DND-41 (cell line): ENCODE results near the gene SLC35G3.

Experiments used
- ATAC-seq: fragments of 200-7000 bp; cut with Tn5 transposase; 3 replicates; pipeline ENCODE4 v1.9.1; 2021; ENCODE audit warnings: low read depth; ENCODE audit not compliant: insufficient read depth
- DNase-seq: peaks from one replicate; pipeline ENCODE4 v3.0.0-alpha.2; 2020
- H2AFZ ChIP-seq: 2 replicates; pipeline ENCODE4 v1.6.0; 2012; ENCODE audit warnings: low read depth, low read length
- H3K27ac ChIP-seq: 2 replicates; pipeline ENCODE4 v1.5.1; 2012; ENCODE audit warnings: low read length, inconsistent platforms
- H3K27me3 ChIP-seq: fragments of 200-600 bp; sonication (generic); 2 replicates; pipeline ENCODE4 v1.6.0; 2012; ENCODE audit warnings: low read length, mild to moderate bottlenecking, inconsistent platforms; ENCODE audit not compliant: insufficient read depth, poor library complexity
- H3K36me3 ChIP-seq: 2 replicates; pipeline ENCODE4 v1.5.1; 2012; ENCODE audit warnings: low read length, inconsistent platforms; ENCODE audit not compliant: insufficient read depth
- H3K4me1 ChIP-seq: 2 replicates; pipeline ENCODE4 v1.5.1; 2012; ENCODE audit warnings: mild to moderate bottlenecking, low read length; ENCODE audit not compliant: insufficient read depth
- H3K4me2 ChIP-seq: 2 replicates; pipeline ENCODE4 v1.6.0; 2012; ENCODE audit warnings: mild to moderate bottlenecking, moderate library complexity, low read length, inconsistent platforms; ENCODE audit not compliant: insufficient read depth
- H3K4me3 ChIP-seq, 2 experiments: fragments of 200-600 bp in 1 of 2; shearing (Covaris generic) in 1 of 2; 2 replicates each; pipeline ENCODE4 v1.5.1; 2012 to 2016; ENCODE audit warnings: inconsistent platforms in 2 of 2, low read length in 2 of 2, mild to moderate bottlenecking in 2 of 2, low read depth in 1 of 2, moderate library complexity in 1 of 2
- H3K79me2 ChIP-seq: 2 replicates; pipeline ENCODE4 v1.6.0; 2012; ENCODE audit warnings: low read length, inconsistent platforms; ENCODE audit not compliant: insufficient read depth
- H3K9ac ChIP-seq: 2 replicates; pipeline ENCODE4 v1.6.0; 2012; ENCODE audit warnings: low read depth, mild to moderate bottlenecking, inconsistent platforms, low read length, moderate library complexity
- H3K9me3 ChIP-seq: 2 replicates; pipeline ENCODE4 v1.5.1; 2012; ENCODE audit warnings: low read length, moderate library complexity, mild to moderate bottlenecking, inconsistent platforms; ENCODE audit not compliant: insufficient read depth, severe bottlenecking
- H4K20me1 ChIP-seq: 2 replicates; pipeline ENCODE4 v1.6.0; 2012; ENCODE audit warnings: low read length; ENCODE audit not compliant: insufficient read depth
- CTCF ChIP-seq: IDR thresholded peaks from 2 replicates; pipeline ENCODE4 v1.5.1; 2012; ENCODE audit warnings: borderline replicate concordance, low read length, moderate library complexity, mild to moderate bottlenecking; ENCODE audit not compliant: poor library complexity, severe bottlenecking; ENCODE audit errors: extremely low read depth
- EZH2 ChIP-seq: IDR thresholded peaks from 3 replicates; pipeline ENCODE4 v1.6.1; 2012; ENCODE audit warnings: borderline replicate concordance, low read depth, mild to moderate bottlenecking, moderate library complexity, low read length, inconsistent platforms; ENCODE audit not compliant: severe bottlenecking

The SLC35G3 gene

GRCh38 chr17:35192708-35193107 lies 1.5 kb downstream of the SLC35G3 start:
- no peak overlapping the region for H3K4me2 ChIP-seq
- no peak overlapping the region for H2AFZ ChIP-seq
- no peaks in the 10 kb centered on the region for H3K4me1 ChIP-seq
- H3K27me3 ChIP-seq = no peaks in the 10 kb centered on the region
- no peaks in the 10 kb centered on the region for H3K36me3 ChIP-seq
- DNase-seq = no peak
- ATAC-seq = no peak
- peaks cover 9% of the 10 kb centered on the region for H3K9me3 ChIP-seq
- H3K79me2 ChIP-seq = no peaks in the 10 kb centered on the region
- no peak overlapping the region for H3K27ac ChIP-seq
- no peak for TF ChIP-seq CTCF
- H3K4me3 ChIP-seq = no peak overlapping the region
- H3K9ac ChIP-seq = no peak overlapping the region
- no peaks in the 10 kb centered on the region for H4K20me1 ChIP-seq

- H3K27ac ChIP-seq = no peak overlapping the region
- no peak overlapping the region for H3K4me3 ChIP-seq
- DNase-seq (no peak), ATAC-seq (no peak)
- H3K36me3 ChIP-seq = no peaks in the 10 kb centered on the region
- no peak overlapping the region for H3K9ac ChIP-seq
- H3K4me2 ChIP-seq = no peak overlapping the region
- no peaks in the 10 kb centered on the region for H3K4me1 ChIP-seq
- no peaks in the 10 kb centered on the region for H4K20me1 ChIP-seq
- H3K9me3 ChIP-seq = no peaks in the 10 kb centered on the region
- no peak for TF ChIP-seq CTCF
- no peak for TF ChIP-seq EZH2
- no peaks in the 10 kb centered on the region for H3K79me2 ChIP-seq
- H3K27me3 ChIP-seq = no peaks in the 10 kb centered on the region
- no peak overlapping the region for H2AFZ ChIP-seq
Observed at GRCh38 chr17:35191001-35191695, 3.0 kb downstream of the SLC35G3 start.

- Histone ChIP-seq H3K4me1 (no peaks in the 10 kb centered on the region), H3K4me3 (no peak overlapping the region), H3K36me3 (no peaks in the 10 kb centered on the region), H3K27me3 (peaks cover 3% of the 10 kb centered on the region), H3K27ac (no peak overlapping the region), H3K9me3 (no peaks in the 10 kb centered on the region), H3K9ac (no peak overlapping the region), H4K20me1 (no peaks in the 10 kb centered on the region), H3K79me2 (no peaks in the 10 kb centered on the region), H2AFZ (no peak overlapping the region), H3K4me2 (no peak overlapping the region)
- TF ChIP-seq CTCF (no peak), EZH2 (no peak)
- DNase-seq (no peak), ATAC-seq (no peak)
Observed at GRCh38 chr17:35189291-35189690, 4.9 kb downstream of the SLC35G3 start.
